GM23338 (cell line): ENCODE measurements around the gene FXYD2. TPM values are rescaled to one million over a fixed set of nuclear protein-coding genes. Genes with fewer than 3 reads are reported as not detected.

Experiments
- ATAC-seq: fragments of 200-7000 bp; cut with Tn5 transposase; 3 replicates; pipeline ENCODE4 v1.9.1; 2020
- DNase-seq: peaks from one replicate; pipeline ENCODE4 v3.0.0-alpha.2; 2015; ENCODE audit warnings: low spot score
- H2AFZ ChIP-seq: fragments of 200-600 bp; sonication (generic); 2 replicates; pipeline ENCODE4 v1.8.0; 2016; ENCODE audit warnings: antibody characterized with exemption, mild to moderate bottlenecking, moderate library complexity
- H3F3A ChIP-seq: fragments of 200-600 bp; sonication (generic); replicated peaks from 2 replicates; pipeline ENCODE4 v1.8.0; 2017; ENCODE audit warnings: antibody characterized with exemption, mixed run types, low read depth
- H3K27ac ChIP-seq: fragments of 200-600 bp; sonication (generic); 2 replicates; pipeline ENCODE4 v1.6.1; 2016; ENCODE audit warnings: low read depth
- H3K27me3 ChIP-seq: fragments of 200-600 bp; sonication (generic); 2 replicates; pipeline ENCODE4 v1.8.0; 2016; ENCODE audit warnings: mild to moderate bottlenecking, mixed run types, moderate library complexity; ENCODE audit not compliant: insufficient read depth
- H3K36me3 ChIP-seq: fragments of 200-600 bp; sonication (generic); 2 replicates; pipeline ENCODE4 v1.8.0; 2016; ENCODE audit warnings: mild to moderate bottlenecking; ENCODE audit not compliant: insufficient read depth
- H3K4me1 ChIP-seq: fragments of 200-600 bp; sonication (generic); 2 replicates; pipeline ENCODE4 v1.8.0; 2016; ENCODE audit warnings: mild to moderate bottlenecking, moderate library complexity; ENCODE audit not compliant: insufficient read depth
- H3K4me2 ChIP-seq: fragments of 200-600 bp; sonication (generic); 2 replicates; pipeline ENCODE4 v1.7.1; 2017; ENCODE audit warnings: mixed run types
- H3K4me3 ChIP-seq: fragments of 200-600 bp; sonication (generic); 2 replicates; pipeline ENCODE4 v1.6.1; 2016; ENCODE audit warnings: mixed run types
- H3K79me2 ChIP-seq: fragments of 200-600 bp; sonication (generic); replicated peaks from 2 replicates; pipeline ENCODE4 v1.8.0; 2017; ENCODE audit warnings: mild to moderate bottlenecking; ENCODE audit not compliant: insufficient read depth
- H3K9me2 ChIP-seq: fragments of 200-600 bp; sonication (generic); 2 replicates; pipeline ENCODE4 v1.8.0; 2017; ENCODE audit not compliant: insufficient read depth
- H4K20me1 ChIP-seq: fragments of 200-600 bp; sonication (generic); replicated peaks from 2 replicates; pipeline ENCODE4 v1.8.0; 2017; ENCODE audit warnings: mild to moderate bottlenecking; ENCODE audit not compliant: insufficient read depth
- H3K27ac Mint-ChIP-seq: 2 replicates; pipeline ENCODE4 v1.8.0; 2020; ENCODE audit warnings: inconsistent platforms, mild to moderate bottlenecking, moderate library complexity, mixed read lengths
- H3K27me3 Mint-ChIP-seq: 3 replicates; pipeline ENCODE4 v1.8.0; 2022; ENCODE audit warnings: low read depth, mild to moderate bottlenecking, moderate library complexity, mixed read lengths, inconsistent platforms; ENCODE audit not compliant: insufficient read depth, poor library complexity
- H3K36me3 Mint-ChIP-seq: 3 replicates; pipeline ENCODE4 v1.8.0; 2021; ENCODE audit warnings: low read depth, mild to moderate bottlenecking, inconsistent platforms, moderate library complexity, mixed read lengths
- H3K4me1 Mint-ChIP-seq: 3 replicates; pipeline ENCODE4 v1.8.0; 2020; ENCODE audit warnings: mild to moderate bottlenecking, inconsistent platforms, mixed read lengths
- H3K4me3 Mint-ChIP-seq: 3 replicates; pipeline ENCODE4 v1.8.0; 2021; ENCODE audit warnings: moderate library complexity, mild to moderate bottlenecking, inconsistent platforms, mixed read lengths
- H3K9me3 Mint-ChIP-seq: 3 replicates; pipeline ENCODE4 v1.8.0; 2020; ENCODE audit warnings: moderate library complexity, mild to moderate bottlenecking, inconsistent platforms, mixed read lengths
- CREB1 ChIP-seq: fragments of 250-450 bp; sonication (Bioruptor Pico); IDR thresholded peaks from 2 replicates; pipeline ENCODE4 v1.5.0; 2020; ENCODE audit warnings: low read depth, mild to moderate bottlenecking, moderate library complexity
- CTCF ChIP-seq, 2 experiments: fragments of 200-600 bp in 1 of 2; sonication (generic) in 1 of 2; conservative IDR thresholded peaks; 2 replicates each; pipeline versions ENCODE4 v1.5.1 to v1.6.1; 2016 to 2017; ENCODE audit warnings: antibody characterized with exemption in 2 of 2, low read depth in 2 of 2, mild to moderate bottlenecking in 2 of 2, moderate library complexity in 1 of 2
- ETS1 ChIP-seq: IDR thresholded peaks from 2 replicates; pipeline ENCODE4 v1.6.1; 2016; ENCODE audit warnings: antibody characterized with exemption
- EZH2 ChIP-seq: fragments of 200-600 bp; sonication (generic); IDR thresholded peaks from one replicate; pipeline ENCODE4 v1.8.0; 2017; ENCODE audit warnings: antibody characterized with exemption, mild to moderate bottlenecking, low read depth; ENCODE audit not compliant: unreplicated experiment
- EZH2phosphoT487 ChIP-seq: fragments of 200-600 bp; sonication (generic); IDR thresholded peaks from one replicate; pipeline ENCODE4 v1.8.1; 2018; ENCODE audit warnings: antibody characterized with exemption; ENCODE audit not compliant: unreplicated experiment
- JUNB ChIP-seq: IDR thresholded peaks from one replicate; pipeline ENCODE4 v1.6.1; 2016; ENCODE audit warnings: antibody characterized with exemption; ENCODE audit not compliant: unreplicated experiment
- NANOG ChIP-seq: IDR thresholded peaks from 2 replicates; pipeline ENCODE4 v1.6.1; 2016; ENCODE audit warnings: antibody characterized with exemption, borderline replicate concordance
- POLR2AphosphoS5 ChIP-seq: IDR thresholded peaks from 2 replicates; pipeline ENCODE4 v1.6.1; 2016; ENCODE audit warnings: antibody characterized with exemption, low read depth
- REST ChIP-seq: IDR thresholded peaks from one replicate; pipeline ENCODE4 v1.6.1; 2018; ENCODE audit warnings: antibody characterized with exemption; ENCODE audit not compliant: unreplicated experiment
- STAT1 ChIP-seq: IDR thresholded peaks from one replicate; pipeline ENCODE4 v1.6.1; 2016; ENCODE audit warnings: antibody characterized with exemption; ENCODE audit not compliant: unreplicated experiment
- ZNF114 ChIP-seq: fragments of 250-450 bp; sonication (Bioruptor Pico); IDR thresholded peaks from 2 replicates; pipeline ENCODE4 v1.5.0; 2020; ENCODE audit warnings: mild to moderate bottlenecking, moderate library complexity
- ZNF331 ChIP-seq: fragments of 250-450 bp; sonication (Bioruptor Pico); IDR thresholded peaks from 2 replicates; pipeline ENCODE4 v1.5.0; 2020; ENCODE audit warnings: low read depth, mild to moderate bottlenecking, moderate library complexity
- ZNF462 ChIP-seq: fragments of 250-450 bp; sonication (Bioruptor Pico); IDR thresholded peaks from 2 replicates; pipeline ENCODE4 v1.5.0; 2020; ENCODE audit warnings: mild to moderate bottlenecking, moderate library complexity
- polyA plus RNA-seq: library from polyadenylated mRNA; unstranded; fragments of >200 nt; fragmentation: Nextera tagmentation; extraction: Ambion mirVana; gene quantifications from 2 replicates; pipeline ENCODE4 v1.2.1, GENCODE V29; 2016
- total RNA-seq: library from RNA; depleted of rRNA; stranded (reverse); fragments of >200 nt; shearing (Covaris generic); gene quantifications from 2 replicates; pipeline ENCODE4 v1.2.3, GENCODE V29; 2014

FXYD2 gene
- total and polyA plus RNA-seq, 2 experiments from 2014 or later: 0.59 to 1.4 TPM

- Histone ChIP-seq H3K4me2 (no peak overlapping the region), H3K36me3 (no peaks in the 10 kb centered on the region), H2AFZ (no peak overlapping the region), H3K27me3 (0 out of 2 replicates have a peak, but pooled peaks cover 4% of the 10 kb centered on the region), H3F3A (no peaks in the 10 kb centered on the region), H4K20me1 (no peaks in the 10 kb centered on the region), H3K9me2 (no peaks in the 10 kb centered on the region), H3K4me1 (0 out of 2 replicates have a peak, but pooled peaks cover 3% of the 10 kb centered on the region), H3K79me2 (no peaks in the 10 kb centered on the region), H3K4me3 (no peak overlapping the region), H3K27ac (no peak overlapping the region)
- Mint-ChIP-seq H3K27me3 (no peaks in the 10 kb centered on the region), H3K9me3 (no peaks in the 10 kb centered on the region), H3K36me3 (no peaks in the 10 kb centered on the region; the same call in 2 of the 3 replicates), H3K27ac (no peak overlapping the region), H3K4me1 (peaks cover 3% of the 10 kb centered on the region; the same call in 1 of the 3 replicates), H3K4me3 (no peak overlapping the region)
- no peak for ATAC-seq
- no peak for DNase-seq
- TF ChIP-seq CTCF (conservative IDR thresholded peaks at IDR 0.05; ENCODE audit: low read depth in 2 of 2) (no peak), ZNF462 (CRISPR knock-in tag) (no peak), ETS1 (no peak), EZH2 (no peak), JUNB (no peak), ZNF331 (CRISPR knock-in tag) (no peak), REST (no peak), STAT1 (no peak), POLR2AphosphoS5 (no peak), ZNF114 (CRISPR knock-in tag) (no peak), EZH2phosphoT487 (no peak), NANOG (no peak), CREB1 (CRISPR knock-in tag) (no peak)
Observed at GRCh38 chr11:117805045-117805444, 19.5 kb downstream of the FXYD2 start.
